GM18505 (cell line): Measurements from ENCODE around the gene HES2.
"Not testable (repeated sequence)": the region's sequence is repeated elsewhere in the genome, so short reads cannot be mapped to it uniquely, and the experiment has no call there.

ENCODE experiments used
- ATAC-seq: cut with Tn5 transposase; IDR thresholded peaks from one replicate; pipeline ENCODE4 v1.9.1; 2021; ENCODE audit not compliant: unreplicated experiment
- POLR2A ChIP-seq: IDR thresholded peaks from 4 replicates; pipeline ENCODE4 v1.6.1; 2011; ENCODE audit warnings: borderline replicate concordance; ENCODE audit not compliant: insufficient read depth, insufficient read length; ENCODE audit errors: extremely low read depth

The HES2 gene

DNA sequence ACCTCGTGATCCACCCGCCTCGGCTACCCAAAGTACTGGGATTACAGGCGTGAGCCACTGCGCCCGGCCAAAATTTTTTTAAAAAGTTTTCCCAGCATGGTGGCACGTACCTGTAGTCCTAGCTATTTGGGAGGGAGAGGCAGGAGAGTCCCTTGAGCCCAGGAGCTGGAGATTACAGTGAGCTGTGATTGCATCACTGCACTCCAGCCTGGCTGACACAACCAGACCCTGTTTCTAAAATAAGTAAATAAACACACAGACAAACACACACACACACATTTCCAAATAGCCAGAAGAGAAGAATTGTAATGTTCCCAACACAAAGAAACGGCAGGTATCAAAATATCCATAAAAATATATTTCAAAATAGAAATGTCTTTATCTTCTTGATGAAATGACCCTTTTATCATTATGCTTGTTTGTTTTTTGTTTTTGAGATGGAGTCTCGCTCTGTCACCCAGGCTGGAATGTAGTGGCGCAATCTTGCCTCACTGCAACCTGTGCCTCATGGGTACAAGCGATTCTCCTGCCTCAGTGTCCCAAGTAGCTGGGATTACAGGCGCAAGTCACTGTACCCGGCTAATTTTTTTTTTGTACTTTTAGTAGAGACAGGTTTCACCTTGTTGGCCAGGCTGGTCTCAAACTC is 9.3 kb downstream of the HES2 start:
- TF ChIP-seq POLR2A, result no peak
- ATAC-seq, result no peak

DNA sequence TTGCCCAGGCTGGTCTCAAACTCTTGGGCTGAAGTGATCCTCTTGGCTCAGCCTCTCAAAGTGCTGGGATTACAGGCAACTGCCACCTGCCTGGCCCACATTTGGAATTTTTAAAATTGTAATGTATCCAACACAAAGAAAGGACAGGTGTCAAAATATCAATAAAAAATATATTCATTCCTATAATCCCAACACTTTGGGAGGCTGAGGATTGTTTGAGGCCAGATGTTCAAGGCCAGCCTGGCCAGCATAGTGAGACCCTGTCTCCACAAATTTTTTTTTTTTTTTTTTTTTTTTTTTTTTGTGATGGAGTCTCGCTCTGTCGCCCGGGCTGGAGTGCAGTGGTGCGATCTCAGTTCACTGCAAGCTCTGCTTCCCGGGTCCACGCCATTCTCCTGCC is 10.0 kb downstream of the HES2 start:
- TF ChIP-seq POLR2A, result no peak
- no peak for ATAC-seq

DNA sequence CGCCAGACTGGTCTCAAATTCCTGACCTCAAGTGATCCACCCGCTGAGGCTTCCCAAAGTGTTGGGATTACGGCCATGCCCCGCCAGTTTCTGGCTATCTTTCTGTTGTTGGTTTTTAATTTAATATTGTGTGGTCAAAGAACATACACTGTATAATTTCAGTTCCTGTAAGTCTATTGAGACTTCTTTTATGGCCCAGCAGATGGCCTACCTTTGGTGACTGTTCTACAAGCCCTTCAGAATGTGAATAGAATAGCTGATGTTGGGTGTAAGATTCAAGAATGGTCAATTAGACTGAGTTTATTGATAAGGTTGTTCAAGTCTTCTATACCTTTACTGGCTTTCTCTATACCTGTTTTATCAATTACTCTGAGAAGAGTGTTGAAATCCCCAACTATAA is 10.7 kb downstream of the HES2 start:
- no peak for ATAC-seq
- TF ChIP-seq POLR2A, result no peak

DNA sequence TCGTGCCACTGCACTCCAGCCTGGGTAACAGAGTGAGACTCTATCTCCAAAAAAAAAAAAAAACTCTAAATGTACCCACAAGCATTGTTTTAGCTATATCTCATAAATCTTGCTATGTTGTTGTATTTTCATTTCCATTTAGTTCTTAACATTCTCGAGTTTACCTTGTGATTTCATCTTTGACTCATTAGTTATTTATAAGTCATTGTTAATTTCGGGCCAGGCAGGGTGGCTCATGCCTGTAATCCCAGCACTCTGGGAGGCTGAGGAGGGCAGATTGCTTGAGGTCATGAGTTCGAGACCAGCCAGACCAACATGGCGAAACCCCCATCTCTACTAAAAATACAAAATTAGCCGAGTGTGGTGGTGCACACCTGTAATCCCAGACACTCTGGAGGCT is 11.7 kb downstream of the HES2 start:
- no peak for TF ChIP-seq POLR2A
- ATAC-seq, result no peak

DNA sequence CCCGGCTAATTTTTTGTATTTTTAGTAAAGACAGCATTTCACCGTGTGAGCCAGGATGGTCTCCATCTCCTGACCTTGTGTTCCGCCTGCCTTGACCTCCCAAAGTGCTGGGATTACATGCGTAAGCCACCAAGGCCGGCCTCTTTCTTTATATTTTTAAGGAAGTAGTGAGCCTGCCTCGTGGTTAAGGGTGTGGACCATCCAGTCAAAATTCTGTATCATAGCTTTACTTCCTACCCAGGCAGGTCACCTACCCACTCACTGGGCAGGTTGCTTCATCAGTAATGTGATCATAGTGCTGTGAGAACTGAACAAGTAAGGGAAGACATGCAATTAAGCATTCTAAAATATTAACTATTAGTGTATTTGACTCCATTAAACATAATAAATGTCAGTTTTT is 18.0 kb downstream of the HES2 start:
- no peak for TF ChIP-seq POLR2A
- ATAC-seq, result no peak

DNA sequence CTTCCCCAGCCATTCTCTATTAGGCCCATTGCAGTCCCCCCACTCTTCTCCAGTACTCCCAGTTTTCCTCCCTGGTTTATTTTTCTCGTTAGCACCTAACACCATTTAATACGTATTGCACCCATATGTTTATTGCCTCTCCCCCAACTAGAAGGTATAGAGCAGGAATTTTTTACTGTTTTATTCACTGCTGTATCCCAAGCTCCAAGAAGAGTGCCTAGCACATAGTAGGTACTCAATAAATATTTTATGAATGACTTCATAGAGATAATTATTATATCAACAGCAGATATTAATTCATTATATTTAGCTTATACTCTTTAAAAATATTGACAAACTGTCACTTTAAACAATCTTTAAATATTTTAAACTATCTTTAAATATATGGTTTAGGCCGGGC is 20.4 kb downstream of the HES2 start:
- no peak for ATAC-seq
- TF ChIP-seq POLR2A, result no peak

DNA sequence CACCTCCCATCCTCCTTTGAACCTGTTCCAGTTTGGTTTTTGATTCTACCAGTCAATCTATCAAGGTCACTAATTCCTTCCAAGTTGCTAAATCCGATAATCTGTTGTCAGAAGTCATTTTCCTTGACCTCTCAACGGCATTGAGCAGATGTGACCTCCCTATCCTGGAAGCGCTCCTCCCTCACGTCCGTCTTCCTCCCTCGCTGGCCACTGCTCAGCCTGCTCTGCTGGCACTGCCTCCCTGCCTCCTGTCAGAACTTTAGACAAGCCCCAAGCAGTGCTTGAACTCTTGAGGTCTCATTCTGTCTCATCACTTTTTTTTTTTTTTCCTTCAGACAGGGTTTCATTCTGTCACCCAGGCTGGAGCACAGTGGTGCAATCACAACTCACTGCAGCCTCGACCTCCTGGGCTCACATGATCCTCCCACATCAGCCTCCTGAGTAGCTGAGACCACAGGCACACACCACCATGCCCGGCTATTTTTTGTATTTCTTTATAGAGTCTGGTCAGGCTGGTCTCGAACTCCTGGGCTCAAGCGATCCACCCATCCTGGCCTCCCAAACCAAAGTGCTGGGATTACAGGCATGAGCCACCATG is 21.8 kb downstream of the HES2 start:
- ATAC-seq, result no peak
- TF ChIP-seq POLR2A, result no peak

DNA sequence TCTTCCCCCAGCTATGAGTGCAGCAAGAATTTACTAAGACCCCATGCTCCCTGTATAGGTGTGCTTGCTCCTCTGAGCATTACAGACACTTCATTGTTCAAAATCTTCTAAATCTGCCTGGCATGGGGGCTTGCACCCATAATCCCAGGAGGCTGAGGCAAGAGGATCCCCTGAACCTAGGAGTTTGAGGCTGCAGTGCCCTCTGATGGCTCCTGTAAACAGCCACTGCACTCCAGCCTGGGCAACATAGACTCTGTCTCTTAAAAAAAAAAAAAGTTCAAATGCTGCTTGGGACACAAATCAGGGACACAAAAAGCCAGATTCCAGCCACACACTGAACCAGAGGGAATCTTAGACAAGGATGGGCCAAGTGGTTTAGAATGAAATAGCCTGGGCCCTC is 22.7 kb downstream of the HES2 start:
- ATAC-seq, result no peak
- no peak for TF ChIP-seq POLR2A

DNA sequence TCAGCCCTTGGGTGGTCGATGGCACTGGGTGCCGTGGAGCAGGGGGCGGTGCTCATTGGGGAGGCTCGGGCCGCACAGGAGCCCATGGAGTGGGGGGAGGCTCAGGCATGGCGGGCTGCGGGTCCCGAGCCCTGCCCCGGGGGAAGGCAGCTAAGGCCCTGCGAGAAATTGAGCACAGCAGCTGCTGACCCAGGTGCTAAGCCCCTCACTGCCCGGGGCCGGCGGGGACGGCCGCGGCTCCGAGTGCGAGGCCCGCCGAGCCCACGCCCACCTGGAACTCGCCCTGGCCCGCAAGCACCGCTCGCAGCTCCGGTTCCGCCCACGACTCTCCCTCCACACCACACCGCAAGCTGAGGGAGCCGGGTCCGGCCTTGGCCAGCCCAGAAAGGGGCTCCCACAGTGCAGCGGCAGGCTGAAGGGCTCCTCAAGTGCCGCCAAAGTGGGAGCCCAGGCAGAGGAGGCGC is 23.9 kb downstream of the HES2 start:
- ATAC-seq, result not testable (repeated sequence)

DNA sequence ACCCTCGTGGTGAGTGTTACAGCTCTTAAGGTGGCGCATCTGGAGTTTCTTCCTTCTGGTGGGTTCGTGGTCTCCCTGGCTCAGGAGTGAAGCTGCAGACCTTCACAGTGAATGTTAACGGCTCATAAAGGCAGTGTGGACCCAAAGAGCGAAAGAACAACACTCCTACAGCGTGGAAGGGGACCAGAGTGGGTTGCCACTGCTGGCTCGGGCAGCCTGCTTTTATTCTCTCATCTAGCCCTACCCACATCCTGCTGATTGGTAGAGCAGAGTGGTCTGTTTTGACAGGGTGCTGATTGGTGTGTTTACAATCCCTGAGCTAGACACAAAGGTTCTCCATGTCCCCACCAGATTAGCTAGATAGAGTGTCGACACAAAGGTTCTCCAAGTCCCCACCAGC is 24.6 kb downstream of the HES2 start:
- not testable (repeated sequence) for ATAC-seq

DNA sequence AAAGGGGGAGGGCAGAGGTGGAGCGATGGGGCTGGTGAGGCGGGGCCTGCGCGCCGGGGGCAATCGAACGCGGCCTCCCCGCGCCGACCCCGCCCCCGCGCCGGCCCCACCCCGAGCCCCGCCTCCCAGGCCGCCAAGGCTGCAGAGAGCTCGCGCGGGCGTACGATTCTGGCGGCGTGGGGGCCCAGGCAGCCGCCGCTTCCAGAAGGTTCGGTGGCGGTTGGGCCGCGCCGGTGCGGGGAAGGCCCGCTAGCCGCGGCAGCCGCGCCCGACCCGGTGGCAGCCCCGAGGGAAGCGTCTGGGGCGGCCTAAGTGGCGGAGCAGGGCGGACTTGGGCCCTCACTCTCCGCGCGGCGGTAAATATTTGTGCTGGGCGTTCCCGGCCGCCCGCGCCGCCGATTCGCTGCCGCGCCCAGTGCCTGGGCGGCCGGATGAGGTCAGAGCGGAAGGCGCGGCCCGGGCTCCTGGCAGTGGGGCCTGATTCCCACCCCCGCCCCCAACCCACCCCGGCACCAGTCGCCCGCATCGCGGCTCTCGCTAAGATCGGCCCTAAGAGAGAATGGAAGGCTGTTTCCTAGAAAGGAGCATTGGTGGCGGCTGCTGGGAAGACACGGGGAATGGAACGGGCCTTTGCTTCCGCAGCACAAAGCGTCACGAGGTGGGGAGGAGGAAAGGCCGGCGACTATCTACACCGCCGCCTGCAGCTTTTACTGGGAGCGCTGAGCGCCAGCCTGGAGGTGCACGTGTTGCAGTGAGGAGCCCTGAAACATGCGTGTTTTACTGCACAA is 26.1 kb downstream of the HES2 start, which contains the start of gene ACOT7:
Gene ACOT7, minus strand, starts transcription at position 368 of the 788 bp plus-strand sequence. CDS start 368 bp downstream, outside the sequence.
- ATAC-seq, result peak; percentile 76
- peak; percentile 55 for TF ChIP-seq POLR2A

DNA sequence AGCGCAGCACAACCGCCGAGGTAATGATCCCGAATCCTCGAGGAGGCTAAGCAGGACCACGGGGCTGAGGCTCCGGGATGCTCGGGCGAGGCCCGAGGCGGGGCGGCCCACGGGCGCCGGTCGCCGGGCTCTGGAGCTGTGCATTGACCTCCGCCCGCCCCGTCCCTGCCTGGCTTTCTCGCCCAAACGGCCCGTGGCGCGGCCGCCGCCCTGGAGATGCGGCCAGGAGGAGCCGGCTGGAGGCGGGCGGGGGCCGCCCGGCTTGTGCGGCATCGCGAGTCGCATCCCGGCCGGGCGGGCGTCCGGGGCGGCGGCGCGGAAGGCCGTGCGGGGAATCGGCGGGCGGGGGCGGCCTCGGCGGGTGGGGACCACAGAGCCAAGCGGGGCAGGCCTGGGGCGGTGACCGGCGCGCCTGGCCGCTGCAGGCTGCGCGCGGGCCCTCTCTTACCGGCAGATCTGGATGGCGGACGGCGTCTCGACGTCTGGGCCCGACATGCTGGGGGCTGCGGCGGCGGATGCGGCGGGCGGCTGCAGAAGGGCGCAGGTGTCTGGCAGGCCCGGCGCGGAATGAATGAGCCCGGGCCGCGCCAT is 26.8 kb downstream of the HES2 start:
- peak; percentile 23 for ATAC-seq

DNA sequence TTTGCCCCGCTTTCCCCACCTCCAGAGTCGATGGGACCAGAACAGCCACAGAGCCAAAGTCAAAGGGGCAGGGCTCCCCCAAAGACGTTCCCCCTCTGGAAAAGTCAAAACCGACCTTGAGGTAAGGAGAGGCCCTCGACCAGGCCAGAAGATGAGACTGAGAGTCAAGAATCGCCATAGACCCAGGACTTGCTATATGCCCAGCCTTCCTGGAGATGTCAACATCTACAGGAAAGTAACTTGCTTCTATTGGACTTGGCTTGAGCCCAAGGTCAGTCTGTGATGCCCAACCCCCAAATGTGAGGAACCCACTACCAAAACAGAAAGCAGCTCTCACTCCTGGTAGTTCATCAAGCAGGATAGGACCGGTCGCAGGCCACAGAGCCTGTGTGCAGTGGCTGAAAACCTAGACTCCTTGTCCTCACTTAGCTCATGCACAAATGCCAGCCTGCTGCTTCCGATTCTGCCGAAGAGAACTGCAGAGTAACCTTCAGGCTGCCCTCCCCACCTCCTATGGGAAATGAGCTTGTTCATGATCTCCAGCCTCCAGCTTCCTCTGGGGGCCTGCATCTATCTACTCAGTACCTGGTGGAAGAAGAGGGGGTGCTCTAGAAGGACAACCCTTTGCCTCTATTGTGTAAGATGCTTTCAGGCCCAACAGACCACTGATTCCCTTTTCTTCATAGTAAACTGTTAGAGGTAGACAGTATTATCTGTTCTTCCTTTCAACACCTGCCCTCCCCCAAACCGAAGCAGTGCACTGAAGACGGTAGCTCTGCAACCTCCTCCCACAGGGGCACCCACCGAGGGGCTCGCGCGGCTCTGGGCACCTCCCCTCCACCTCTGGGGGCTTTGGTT is 27.5 kb downstream of the HES2 start:
- no peak for TF ChIP-seq POLR2A
- no peak for ATAC-seq

More for the DNA sequence above, 26.8 kb downstream of the HES2 start:
- peak; percentile 73 for TF ChIP-seq POLR2A
